Stimulated activated CD4-positive, alpha-beta T cell treated with anti-CD3 and anti-CD28 coated beads, Interleukin-15, amount 100 ng/mL, for 48 hours (primary cell): Measurements from ENCODE around the gene MSX1.

Experiments
- DNase-seq, 2 donors: peaks; one replicate each; pipeline ENCODE4 v3.0.0-alpha.2; 2020; ENCODE audit warnings: low read depth in 2 of 2

The MSX1 gene

GRCh38 chr4:4869731-4870571 is 10.5 kb downstream of the MSX1 start:
- DNase-seq: no peak

GRCh38 chr4:4870576-4871241 is 11.2 kb downstream of the MSX1 start:
- DNase-seq: no peak

DNA sequence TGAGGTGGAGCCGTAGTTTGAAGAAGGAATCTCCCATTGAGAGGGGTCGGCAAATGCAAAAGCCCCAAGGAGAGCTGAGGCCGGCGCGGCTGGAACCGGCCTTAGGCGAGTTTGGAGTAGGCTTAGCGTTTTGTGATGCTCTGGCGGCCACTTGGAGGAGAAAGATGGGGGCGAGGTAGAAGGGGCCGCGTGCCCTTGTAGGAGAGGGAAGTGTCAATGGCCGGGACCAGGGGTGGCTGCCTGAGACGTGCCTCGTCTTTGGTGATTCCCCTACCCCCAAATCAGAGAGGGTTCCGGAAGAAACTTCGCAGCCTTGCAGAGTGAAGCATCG is 11.7 kb downstream of the MSX1 start:
- DNase-seq: no peak

DNA sequence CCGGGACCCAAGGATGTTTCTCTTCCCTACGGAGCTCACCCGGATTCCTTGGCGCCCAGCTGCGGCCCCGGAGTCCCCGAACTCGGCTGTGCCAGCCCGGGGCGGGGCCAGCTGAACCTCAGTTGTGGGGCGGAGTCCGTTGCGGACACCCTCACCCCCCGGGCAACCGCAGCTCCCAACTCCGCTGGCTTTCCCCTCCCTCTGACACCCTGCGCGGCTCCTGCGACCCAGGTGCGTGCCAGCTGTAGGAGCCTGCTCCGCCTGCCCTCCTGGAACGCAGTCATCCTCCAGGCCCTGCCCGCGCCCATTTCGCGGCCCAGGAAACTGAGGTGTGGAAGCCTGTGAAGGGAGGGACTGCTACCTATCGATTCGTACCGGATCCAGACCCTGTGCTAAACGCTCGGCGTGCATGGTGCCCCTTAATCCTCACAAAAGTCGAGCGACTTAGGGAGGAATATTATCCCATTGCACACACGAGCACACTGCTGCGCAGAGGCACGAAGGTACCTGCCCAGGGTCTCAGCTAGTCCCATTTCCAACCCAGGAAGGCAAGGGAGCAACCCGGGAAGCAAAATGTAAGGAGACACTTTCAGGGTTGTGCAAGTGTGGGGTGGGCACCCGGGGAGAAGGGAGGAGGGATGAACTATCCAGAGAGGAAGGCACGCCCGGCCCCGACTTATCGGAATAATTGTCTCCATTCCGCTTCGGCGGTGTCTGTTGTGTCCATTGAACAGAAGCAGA is 12.3 kb downstream of the MSX1 start:
- DNase-seq: no peak

GRCh38 chr4:4872314-4872903 is 12.9 kb downstream of the MSX1 start:
- no peak for DNase-seq

- no peak for DNase-seq
Observed at GRCh38 chr4:4873203-4873602, 13.7 kb downstream of the MSX1 start.

- DNase-seq: no peak
Observed at GRCh38 chr4:4874254-4874653, 14.8 kb downstream of the MSX1 start.

DNA sequence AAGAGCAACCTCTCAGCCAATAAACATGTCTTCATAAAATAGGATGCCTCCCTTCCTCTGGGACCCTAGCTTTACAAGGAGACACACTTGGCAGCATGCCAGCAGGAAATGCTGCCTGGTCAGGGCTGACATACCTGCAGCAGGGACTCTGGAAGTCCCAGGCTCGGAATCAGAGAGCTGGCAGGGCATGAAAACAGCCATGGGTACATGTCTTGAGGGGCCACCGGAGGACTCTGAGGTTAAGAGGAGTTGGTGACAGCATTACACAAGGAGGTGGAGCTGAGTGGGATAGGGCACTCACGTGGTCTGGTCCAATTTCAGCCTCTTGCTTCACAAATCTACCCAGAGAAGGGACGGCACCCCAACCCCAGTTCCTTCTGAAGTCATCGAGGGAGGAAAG is 15.7 kb downstream of the MSX1 start:
- DNase-seq: no peak

DNA sequence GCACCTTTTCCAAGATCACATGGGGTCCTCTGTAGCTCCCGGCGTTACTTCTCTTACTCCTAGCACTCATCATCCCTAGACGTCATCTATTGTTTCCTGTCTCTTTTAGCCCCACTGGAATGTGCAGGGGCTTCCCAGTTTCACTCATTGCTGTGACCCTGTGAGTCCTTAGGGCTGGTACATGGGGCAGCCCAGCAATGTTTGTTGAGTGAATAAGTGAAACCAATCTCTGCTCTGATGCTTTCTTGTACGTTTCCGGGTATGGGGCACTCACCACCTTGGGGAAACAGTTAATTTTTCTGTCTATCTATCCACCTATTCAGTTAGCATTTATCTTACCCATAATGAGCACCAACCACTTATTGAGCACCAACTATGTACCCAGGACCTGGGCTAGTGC is 16.1 kb downstream of the MSX1 start:
- DNase-seq: no peak

GRCh38 chr4:4876945-4877661 is 17.6 kb downstream of the MSX1 start:
- no peak for DNase-seq

DNA sequence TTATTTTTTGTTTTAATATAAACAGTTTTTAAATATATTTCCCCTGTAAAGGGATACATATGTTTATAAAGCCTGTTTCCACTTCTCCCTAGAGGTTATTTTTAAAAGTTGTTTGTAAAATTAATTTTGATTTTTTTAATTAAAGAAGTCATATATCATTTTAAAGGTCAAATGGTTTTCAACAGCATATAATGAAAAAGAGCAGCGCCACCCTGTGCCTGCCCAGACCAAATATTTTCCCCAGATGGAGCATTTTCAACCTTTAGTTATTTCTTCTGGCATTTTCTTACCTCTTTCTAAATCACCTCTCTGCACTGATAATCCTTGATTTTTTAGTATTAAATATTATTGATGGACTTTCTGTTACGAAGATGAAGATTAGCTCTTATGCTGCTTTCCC is 21.0 kb downstream of the MSX1 start:
- DNase-seq: no peak

GRCh38 chr4:4881432-4881831 is 22.0 kb downstream of the MSX1 start:
- no peak for DNase-seq

DNA sequence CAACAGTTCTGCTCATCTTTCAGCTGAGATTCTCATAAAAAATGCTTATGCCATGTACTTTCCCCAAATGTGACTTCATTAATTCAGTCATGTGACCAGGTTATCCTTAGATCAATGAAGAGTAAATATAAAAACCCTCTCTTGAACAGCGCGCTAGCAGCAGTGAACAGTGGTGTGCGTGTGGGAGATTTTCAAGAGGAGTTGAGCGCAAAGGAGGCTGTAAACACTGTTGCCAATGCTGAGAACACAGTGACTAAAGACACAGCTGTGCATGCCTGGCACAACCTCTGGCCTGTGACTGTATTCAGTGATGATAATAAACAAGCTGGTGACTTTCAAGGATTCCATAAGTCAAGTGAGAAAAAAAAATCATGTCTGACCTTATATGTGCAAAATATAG is 25.1 kb downstream of the MSX1 start:
- DNase-seq: no peak

DNA sequence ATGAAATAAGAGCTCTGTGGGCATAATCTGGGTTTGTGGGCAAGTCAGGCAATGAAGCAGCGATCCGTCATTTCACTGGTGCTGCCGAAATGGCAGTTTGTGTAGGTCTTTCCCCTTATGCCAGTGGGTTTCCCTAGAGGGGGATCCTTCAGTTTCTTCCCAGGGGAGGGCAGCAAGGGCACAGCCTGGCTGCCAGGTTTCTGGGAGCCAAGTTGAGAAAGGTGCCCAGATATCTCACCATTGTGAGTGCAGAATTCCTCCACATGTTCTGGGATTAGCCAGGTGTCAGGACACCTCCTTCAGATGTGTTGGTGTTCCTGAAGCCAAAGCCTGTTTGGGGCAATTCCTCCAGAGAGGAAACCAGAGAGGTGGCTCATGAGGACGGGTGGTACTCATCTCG is 28.0 kb downstream of the MSX1 start:
- no peak for DNase-seq

GRCh38 chr4:4888695-4889094 is 29.2 kb downstream of the MSX1 start:
- no peak for DNase-seq

- no peak for DNase-seq
Observed at GRCh38 chr4:4889781-4890180, 30.3 kb downstream of the MSX1 start.

DNA sequence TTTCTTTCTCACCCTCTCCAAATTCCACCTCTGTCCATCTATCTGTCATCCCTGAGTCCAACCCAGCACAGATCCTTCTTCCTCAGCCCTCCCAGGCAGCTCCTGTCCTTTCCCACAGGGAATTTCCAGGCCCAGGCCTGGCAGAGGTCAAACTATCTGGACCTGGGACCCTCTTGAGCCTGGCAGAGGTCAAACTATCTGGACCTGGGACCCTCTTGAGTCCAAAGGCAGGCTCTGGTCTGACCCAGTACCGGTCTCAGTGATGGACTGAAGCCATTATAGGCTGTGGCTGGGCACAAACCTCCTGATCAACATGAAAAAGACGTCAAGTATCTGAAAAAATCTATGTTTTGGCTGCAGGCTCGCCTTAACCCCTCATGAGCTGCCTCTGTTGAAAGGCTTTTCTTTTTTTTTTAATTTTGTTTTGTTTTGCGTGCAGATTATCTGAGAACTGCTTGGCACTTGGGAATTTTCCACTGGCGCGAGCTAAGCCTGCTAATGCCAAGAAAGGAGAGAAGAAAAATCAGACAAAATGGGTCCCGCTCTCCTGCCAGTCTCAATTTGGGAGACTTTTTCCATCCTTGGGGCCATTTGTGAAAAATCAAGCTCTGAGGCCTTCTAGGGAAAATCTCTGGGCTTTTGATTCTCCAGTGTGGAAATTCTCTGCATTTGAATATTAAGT is 31.2 kb downstream of the MSX1 start:
- no peak for DNase-seq

- no peak for DNase-seq
Observed at GRCh38 chr4:4893721-4894120, 34.3 kb downstream of the MSX1 start.

GRCh38 chr4:4899202-4899925 is 39.9 kb downstream of the MSX1 start:
- DNase-seq: no peak

DNA sequence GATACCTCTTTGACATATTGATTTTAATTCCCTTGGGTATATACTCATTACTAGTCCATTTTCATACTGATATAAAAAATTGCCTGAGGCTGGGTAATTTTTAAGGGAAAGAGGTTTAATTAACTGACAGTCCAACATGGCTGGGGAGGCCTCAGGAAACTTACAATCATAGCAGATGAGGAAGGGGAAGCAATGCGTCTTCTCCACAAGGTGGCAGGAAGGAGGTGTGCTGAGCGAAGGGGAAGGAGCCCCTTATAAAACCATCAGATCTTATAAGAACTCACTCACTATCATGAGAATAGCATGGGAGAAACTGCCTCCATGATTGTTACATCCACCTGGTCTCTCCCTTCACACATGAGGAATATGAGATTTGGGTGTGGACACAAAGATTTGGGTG is 42.4 kb downstream of the MSX1 start:
- no peak for DNase-seq

DNA sequence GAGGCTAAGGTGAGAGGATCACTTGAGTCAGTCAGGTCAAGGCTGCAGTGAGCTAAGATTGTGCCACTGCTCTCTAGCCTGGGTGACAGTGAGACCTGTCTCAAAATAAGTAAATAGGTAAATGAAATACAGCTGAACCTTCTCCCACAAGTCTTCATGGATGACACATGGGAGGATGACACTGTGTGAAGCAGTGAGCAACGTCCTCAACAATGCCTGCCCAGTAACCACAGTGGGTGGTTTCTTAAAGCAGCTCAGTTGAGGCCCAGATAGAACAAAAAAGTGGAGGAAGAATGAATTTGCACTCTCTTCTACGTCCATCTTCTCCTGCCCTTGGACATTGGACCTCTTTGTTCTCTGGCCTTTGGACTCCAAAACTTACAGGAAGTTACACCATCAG is 52.7 kb downstream of the MSX1 start:
- no peak for DNase-seq
